GM19099 (cell line): ENCODE results near the gene CIC.

ENCODE experiments used
- POLR2A ChIP-seq: IDR thresholded peaks from 3 replicates; pipeline ENCODE4 v1.6.1; 2011; ENCODE audit warnings: low read depth; ENCODE audit not compliant: insufficient read length; ENCODE audit errors: extremely low read depth

Gene CIC

GRCh38 chr19:42324655-42325307 is 55.7 kb downstream of the CIC start:
- TF ChIP-seq POLR2A: no peak

GRCh38 chr19:42325308-42325895 is 56.4 kb downstream of the CIC start, which contains the start of gene MEGF8:
TSS of gene MEGF8 (plus strand) at chr19:42325635. CDS start at chr19:42326244, 609 bp downstream.
- peak; percentile 73 for TF ChIP-seq POLR2A

DNA sequence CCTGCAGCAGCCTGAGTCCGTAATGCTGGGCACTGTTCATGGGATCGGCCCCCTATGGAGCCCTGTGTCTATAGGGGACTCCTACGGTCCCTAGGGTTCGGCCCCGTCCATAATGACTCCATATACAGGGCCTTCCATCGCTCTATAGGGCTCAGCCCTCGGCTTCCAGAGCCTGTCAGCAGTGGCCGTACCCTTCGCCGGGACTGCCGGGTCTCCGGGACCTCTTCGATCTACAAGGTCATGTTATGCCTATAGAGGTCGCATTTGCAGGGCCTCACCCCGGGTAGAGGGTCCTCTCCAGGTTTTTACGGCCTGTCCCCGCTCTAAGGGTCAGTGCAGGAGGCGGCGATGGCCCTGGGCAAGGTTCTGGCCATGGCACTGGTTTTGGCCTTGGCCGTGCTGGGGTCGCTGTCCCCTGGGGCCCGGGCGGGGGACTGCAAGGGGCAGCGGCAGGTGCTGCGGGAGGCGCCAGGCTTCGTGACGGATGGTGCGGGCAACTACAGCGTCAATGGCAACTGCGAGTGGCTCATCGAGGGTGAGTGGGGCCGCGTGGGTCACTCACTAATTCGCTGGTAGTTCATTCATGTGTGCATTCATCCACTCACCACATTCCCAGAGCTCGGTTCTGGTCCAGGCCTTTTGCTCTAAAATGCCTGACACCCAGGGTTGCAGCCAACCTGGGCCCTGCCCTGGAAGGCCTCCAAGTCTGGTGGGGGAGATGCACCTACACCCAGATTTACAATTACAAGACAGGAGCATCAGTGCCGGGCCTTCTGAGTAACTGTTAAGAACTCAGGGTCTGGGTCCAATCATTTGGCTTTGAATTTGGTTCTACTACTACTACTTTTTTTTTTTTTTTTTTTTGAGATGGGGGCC is 57.1 kb downstream of the CIC start:
- no peak for TF ChIP-seq POLR2A

DNA sequence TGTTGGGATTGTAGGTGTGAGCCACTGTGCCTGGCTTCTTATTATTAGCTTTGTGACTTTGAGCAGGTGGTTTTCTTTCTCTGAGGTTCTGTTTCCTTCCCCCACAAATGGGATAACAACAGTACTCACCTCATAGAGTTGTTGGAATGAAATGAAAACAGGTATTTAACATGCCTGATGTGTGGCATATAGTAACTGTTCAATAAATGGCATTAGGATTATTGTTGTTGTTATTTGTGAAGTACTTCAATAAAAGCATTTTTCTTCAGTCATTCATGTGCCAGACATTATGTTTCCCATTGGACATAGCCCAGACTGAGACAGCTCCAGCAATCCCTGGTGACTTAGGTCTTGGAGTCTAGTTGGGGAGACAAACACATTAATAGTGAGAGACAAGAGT is 57.9 kb downstream of the CIC start:
- TF ChIP-seq POLR2A: no peak

DNA sequence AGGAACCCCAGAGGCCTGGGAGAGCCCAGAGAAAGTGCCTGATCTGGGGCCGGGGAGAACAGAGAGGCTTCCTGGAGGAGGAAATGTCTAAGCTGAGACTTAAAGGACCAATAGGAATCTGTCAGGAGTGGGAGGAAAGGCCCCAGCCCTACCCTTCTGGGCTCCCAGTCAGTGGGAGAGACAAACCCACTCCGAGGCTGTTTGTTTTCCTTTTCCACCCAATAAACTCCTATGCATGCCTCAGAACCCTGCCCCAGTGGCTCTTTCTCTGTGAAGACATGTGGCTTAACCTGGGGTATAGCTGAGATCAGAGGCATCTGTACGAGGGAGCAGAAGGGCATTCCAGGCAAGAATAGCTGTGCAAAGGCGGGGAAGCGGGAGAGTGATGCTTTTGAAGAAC is 58.3 kb downstream of the CIC start:
- no peak for TF ChIP-seq POLR2A

DNA sequence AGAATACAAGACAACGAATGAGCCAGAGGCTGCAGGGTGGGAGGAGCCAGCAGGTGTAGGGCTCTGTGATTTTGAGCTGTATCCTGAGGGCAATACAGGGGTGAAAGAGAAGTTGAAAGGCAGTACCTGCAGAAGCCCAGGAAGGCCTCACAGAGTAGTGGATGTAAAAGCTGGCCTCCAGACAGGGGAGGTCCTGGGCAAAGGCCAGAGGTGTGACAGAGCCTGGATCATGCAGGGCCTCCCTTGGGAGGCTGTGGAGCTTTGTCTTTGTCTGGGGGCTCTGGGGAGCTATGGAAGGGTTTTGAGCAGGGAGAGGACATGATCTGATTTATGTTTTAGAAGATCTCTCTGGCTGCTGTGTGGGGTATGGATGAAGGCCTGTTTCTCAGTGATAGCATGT is 59.1 kb downstream of the CIC start:
- TF ChIP-seq POLR2A: no peak

GRCh38 chr19:42328854-42329253 is 59.8 kb downstream of the CIC start:
- no peak for TF ChIP-seq POLR2A

GRCh38 chr19:42330241-42330711 is 61.2 kb downstream of the CIC start:
- TF ChIP-seq POLR2A: no peak

DNA sequence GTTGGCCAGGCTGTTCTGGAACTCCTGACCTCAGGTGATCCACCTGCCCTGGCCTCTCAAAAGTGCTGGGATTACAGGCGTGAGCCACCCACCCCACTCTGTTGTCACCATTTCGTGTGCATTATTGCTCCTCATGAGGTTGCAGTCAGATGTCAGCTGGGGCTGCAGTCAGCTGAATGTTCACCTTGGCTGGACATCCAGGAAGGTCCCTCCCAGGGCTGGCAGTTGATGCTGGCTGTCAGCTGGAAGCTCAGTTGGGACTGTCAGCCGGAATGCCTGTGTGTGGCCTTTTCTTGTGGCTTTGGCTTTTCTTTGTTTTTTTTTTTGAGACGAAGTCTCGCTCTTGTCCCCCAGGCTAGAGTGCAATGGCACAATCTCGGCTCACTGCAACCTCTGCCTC is 63.0 kb downstream of the CIC start:
- no peak for TF ChIP-seq POLR2A

DNA sequence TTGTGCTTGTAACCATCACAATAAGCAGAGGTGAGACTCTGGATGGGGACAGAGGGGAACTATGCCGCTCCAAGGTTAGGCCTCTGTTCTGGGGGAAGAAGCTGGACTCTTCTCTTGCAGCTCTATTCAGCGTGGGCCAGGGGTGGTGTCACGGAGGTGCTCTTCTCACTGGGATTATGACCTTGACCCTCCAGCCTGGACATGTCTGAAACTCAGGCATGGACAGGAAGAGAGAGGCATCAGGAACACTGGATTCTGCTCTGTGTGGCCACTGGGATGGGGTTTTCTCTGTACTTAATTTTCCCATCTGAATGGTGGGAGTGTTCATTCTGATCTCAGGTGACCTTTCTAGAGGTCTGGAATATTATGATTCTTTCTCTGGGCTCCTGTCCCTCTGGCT is 64.0 kb downstream of the CIC start:
- no peak for TF ChIP-seq POLR2A

GRCh38 chr19:42333975-42334696 is 65.1 kb downstream of the CIC start:
- no peak for TF ChIP-seq POLR2A

DNA sequence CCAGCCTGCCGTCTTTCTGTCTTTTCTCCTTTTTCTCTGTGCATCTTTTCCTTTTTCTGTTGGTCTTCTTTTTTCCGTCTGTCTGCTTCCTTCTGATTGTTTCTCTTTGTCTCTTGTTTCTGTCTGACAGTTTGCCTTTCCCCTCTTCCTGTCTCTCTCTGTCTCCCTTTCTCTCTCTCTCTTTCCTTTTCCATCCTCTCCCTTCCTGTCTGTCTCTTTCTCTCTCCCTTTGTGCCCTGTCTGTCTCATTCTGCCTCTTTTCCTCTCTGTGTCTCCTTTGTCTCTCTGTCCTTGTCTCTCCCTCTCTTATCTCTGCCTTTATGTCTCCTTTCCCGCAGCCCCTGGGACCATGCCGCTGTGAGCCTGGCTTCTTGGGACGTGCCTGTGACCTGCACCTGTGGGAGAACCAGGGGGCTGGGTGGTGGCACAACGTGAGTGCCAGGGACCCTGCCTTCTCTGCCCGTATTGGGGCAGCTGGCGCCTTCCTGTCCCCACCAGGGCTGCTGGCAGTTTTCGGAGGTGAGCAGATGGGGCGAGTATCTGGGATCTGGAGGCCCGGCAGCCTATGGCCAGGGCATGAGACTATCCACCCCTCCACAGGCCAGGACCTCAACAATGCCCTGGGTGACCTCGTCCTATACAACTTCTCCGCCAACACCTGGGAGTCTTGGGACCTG is 65.8 kb downstream of the CIC start:
- TF ChIP-seq POLR2A: no peak

DNA sequence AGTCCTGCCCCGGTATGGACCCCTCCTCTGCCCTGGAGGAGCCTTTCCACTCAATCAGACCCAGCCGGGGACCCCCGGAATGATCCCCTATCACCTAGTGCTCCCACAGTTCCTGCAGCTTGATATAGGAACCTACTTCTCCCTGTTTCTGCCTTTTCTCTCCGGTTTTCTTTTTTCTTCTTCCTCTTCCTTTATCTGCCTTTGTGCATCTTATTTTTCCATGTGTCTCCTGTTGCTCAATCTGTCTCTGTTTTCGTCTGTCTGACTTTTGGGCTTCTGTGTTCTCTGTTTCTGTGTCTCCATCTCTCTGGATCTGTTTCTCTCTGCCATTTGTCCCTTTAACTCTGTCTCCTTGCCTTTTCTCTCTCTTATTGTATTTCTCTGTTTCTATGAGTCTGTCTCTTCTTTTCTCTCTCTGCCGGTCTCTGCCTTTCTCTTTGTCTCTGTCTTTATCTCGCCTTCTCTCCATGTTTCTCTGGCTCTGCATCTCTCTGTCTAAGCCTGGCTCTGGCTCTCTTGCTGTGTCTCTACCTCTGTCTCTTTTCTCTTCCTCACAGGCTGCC is 66.4 kb downstream of the CIC start:
- no peak for TF ChIP-seq POLR2A

DNA sequence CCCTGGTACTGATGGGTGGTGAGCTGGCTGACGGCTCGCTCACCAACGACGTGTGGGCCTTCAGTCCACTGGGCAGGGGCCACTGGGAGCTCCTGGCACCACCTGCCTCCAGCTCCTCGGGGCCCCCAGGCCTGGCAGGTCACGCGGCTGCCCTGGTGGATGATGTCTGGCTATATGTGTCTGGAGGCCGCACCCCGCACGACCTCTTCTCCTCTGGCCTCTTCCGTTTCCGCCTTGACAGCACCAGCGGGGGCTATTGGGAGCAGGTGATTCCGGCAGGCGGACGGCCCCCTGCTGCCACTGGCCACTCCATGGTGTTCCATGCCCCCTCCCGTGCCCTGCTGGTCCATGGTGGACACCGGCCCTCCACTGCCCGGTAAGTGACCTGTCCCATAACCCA is 66.9 kb downstream of the CIC start:
- no peak for TF ChIP-seq POLR2A
